Measurements from ENCODE around the gene KCTD6.

KCTD6 gene

GRCh38 chr3:58544541-58544940 lies 52.6 kb downstream of the KCTD6 start:
- H3K27ac ChIP-seq (replicated peaks), result no peak overlapping the region
- no peak overlapping the region for H3K4me3 ChIP-seq (replicated peaks; ENCODE audit: insufficient read depth, low read length)
- no peaks in the 10 kb centered on the region for H3K27me3 ChIP-seq (ENCODE audit: insufficient read depth, poor library complexity, severe bottlenecking)
- no peak for DNase-seq (ENCODE audit: low read depth in 1 of 2, low spot score in 1 of 2)
- TF ChIP-seq CTCF (IDR thresholded peaks at IDR 0.05; ENCODE audit: insufficient read depth, low read length), result no peak
- no peak for TF ChIP-seq SPI1 (IDR thresholded peaks at IDR 0.05; ENCODE audit: borderline replicate concordance, low read depth)
- no peak for TF ChIP-seq REST (IDR thresholded peaks at IDR 0.05; ENCODE audit: insufficient replicate concordance, low read depth)
- TF ChIP-seq POLR2AphosphoS5 (IDR thresholded peaks at IDR 0.05; ENCODE audit: low read depth), result no peak
- no peak for TF ChIP-seq GABPA (IDR thresholded peaks at IDR 0.05; ENCODE audit: low read depth)

GRCh38 chr3:58551636-58552180 lies 59.8 kb downstream of the KCTD6 start:
- no peak for TF ChIP-seq SPI1 (IDR thresholded peaks at IDR 0.05; ENCODE audit: borderline replicate concordance, low read depth)
- DNase-seq (ENCODE audit: low read depth in 1 of 2, low spot score in 1 of 2), result no peak
- Histone ChIP-seq H3K27ac (replicated peaks) (no peak overlapping the region), H3K4me3 (replicated peaks; ENCODE audit: insufficient read depth, low read length) (no peak overlapping the region), H3K27me3 (ENCODE audit: insufficient read depth, poor library complexity, severe bottlenecking) (no peaks in the 10 kb centered on the region)

Data from HL-60 (cell line).